GM19099 (cell line): ENCODE results near the gene ACER2.

Experiments
- POLR2A ChIP-seq: IDR thresholded peaks from 3 replicates; pipeline ENCODE4 v1.6.1; 2011; ENCODE audit warnings: low read depth; ENCODE audit not compliant: insufficient read length; ENCODE audit errors: extremely low read depth

ACER2 gene

GRCh38 chr9:19490828-19491227 is 82.0 kb downstream of the ACER2 start:
- TF ChIP-seq POLR2A: no peak

- TF ChIP-seq POLR2A: no peak
Observed at GRCh38 chr9:19492775-19493173, 84.0 kb downstream of the ACER2 start.

GRCh38 chr9:19493174-19493811 is 84.5 kb downstream of the ACER2 start:
- TF ChIP-seq POLR2A: no peak

- TF ChIP-seq POLR2A: no peak
Observed at GRCh38 chr9:19493876-19494275, 85.1 kb downstream of the ACER2 start.

- no peak for TF ChIP-seq POLR2A
Observed at GRCh38 chr9:19495186-19496028, 86.6 kb downstream of the ACER2 start.

GRCh38 chr9:19496321-19497050 is 87.7 kb downstream of the ACER2 start:
- no peak for TF ChIP-seq POLR2A

GRCh38 chr9:19497276-19497675 is 88.5 kb downstream of the ACER2 start:
- no peak for TF ChIP-seq POLR2A

- no peak for TF ChIP-seq POLR2A
Observed at GRCh38 chr9:19498015-19498414, 89.2 kb downstream of the ACER2 start.
